Upper lobe of right lung (tissue), 1 donor: ENCODE data around the gene MINPP1. TPM values are rescaled to one million over a fixed set of nuclear protein-coding genes. Genes with fewer than 3 reads are reported as not detected.
"Not testable (repeated sequence)": the region's sequence is repeated elsewhere in the genome, so short reads cannot be mapped to it uniquely, and the experiment has no call there.

Source experiments
- ATAC-seq: fragments of 200-7000 bp; cut with Tn5 transposase; one replicate; pipeline ENCODE4 v1.9.1; 2020; ENCODE audit warnings: mild to moderate bottlenecking, moderate library complexity
- DNase-seq: peaks from one replicate; pipeline ENCODE4 v3.0.0-alpha.2; 2020
- H3K27ac ChIP-seq: fragments of 200-600 bp; one replicate; pipeline ENCODE4 v1.8.0; 2022
- H3K27me3 ChIP-seq: fragments of 200-600 bp; one replicate; pipeline ENCODE4 v1.8.0; 2022; ENCODE audit warnings: mild to moderate bottlenecking
- H3K36me3 ChIP-seq: fragments of 200-600 bp; one replicate; pipeline ENCODE4 v1.8.0; 2022
- H3K4me1 ChIP-seq: fragments of 200-600 bp; one replicate; pipeline ENCODE4 v1.8.0; 2022
- H3K4me3 ChIP-seq: fragments of 200-600 bp; one replicate; pipeline ENCODE4 v1.8.0; 2022; ENCODE audit warnings: mild to moderate bottlenecking
- H3K9me3 ChIP-seq: fragments of 200-600 bp; one replicate; pipeline ENCODE4 v1.8.0; 2022
- CTCF ChIP-seq: fragments of 200-600 bp; IDR thresholded peaks from one replicate; pipeline ENCODE4 v1.8.0; 2022; ENCODE audit warnings: antibody characterized with exemption
- intact Hi-C: fragments of 100-400 bp; cut with DNase I; formaldehyde crosslinking; loops from one replicate; pipeline ENCODE4 v1.11.0; 2022
- long read RNA-seq: library from polyadenylated mRNA; unstranded; transcript quantifications from one replicate; pipeline ENCODE4 v2.0.0, GENCODE V29; 2021
- total RNA-seq: library from RNA; stranded (reverse); fragmentation: NEBNext Ultra II Directional; extraction: Animal tissue kit (Norgen Biotek cat#: 25700); gene quantifications from one replicate; pipeline ENCODE4 v1.2.1, GENCODE V29; 2021
- donor health status: DM: no; HTN: yes; CAD: no; lungs with severe emphysema.

Gene MINPP1
- 15.4 TPM for total RNA-seq
- long read RNA-seq, transcript MINPP1-202 (5 exons, 2,415 nt), result major isoform, 46 of 49 reads
- long read RNA-seq, partial matches to known transcripts, result 1 of 49 reads
- long read RNA-seq, other reads (novel, unspliced or antisense), result 2 of 49 reads

GRCh38 chr10:87504640-87505365, at the start of gene MINPP1:
Gene MINPP1, plus strand, starts transcription at chr10:87504893. Its CDS starts 23 bp downstream, at chr10:87504916.
- peaks cover 15% of the 10 kb centered on the region for H3K36me3 ChIP-seq
- H3K9me3 ChIP-seq, result no peaks in the 10 kb centered on the region
- no peak for TF ChIP-seq CTCF
- ATAC-seq, result peak; percentile 98
- peaks cover 16% of the 10 kb centered on the region for H3K4me1 ChIP-seq
- H3K27me3 ChIP-seq, result no peaks in the 10 kb centered on the region
- peak; percentile 92 for DNase-seq
- peak within 1 kb of the TSS; percentile 87 for H3K27ac ChIP-seq
- intact Hi-C loops, result no loop called here
- peak within 1 kb of the TSS; percentile 95 for H3K4me3 ChIP-seq

GRCh38 chr10:87456586-87457220, 48.0 kb upstream of the MINPP1 start:
- not testable (repeated sequence) for DNase-seq
- ATAC-seq, result peak; percentile 70

GRCh38 chr10:87461751-87462150, 42.9 kb upstream of the MINPP1 start:
- intact Hi-C loops, ATAC-seq, H3K9me3 ChIP-seq, H3K36me3 ChIP-seq, DNase-seq, H3K27me3 ChIP-seq, H3K4me3 ChIP-seq, H3K4me1 ChIP-seq, H3K27ac ChIP-seq: not testable (repeated sequence)

More at GRCh38 chr10:87456586-87457220, 48.0 kb upstream of the MINPP1 start:
- H3K4me3 ChIP-seq, H3K4me1 ChIP-seq, intact Hi-C loops, H3K27ac ChIP-seq, H3K9me3 ChIP-seq, H3K27me3 ChIP-seq, H3K36me3 ChIP-seq: not testable (repeated sequence)

- H3K9me3 ChIP-seq, ATAC-seq, H3K27ac ChIP-seq, H3K27me3 ChIP-seq, H3K4me1 ChIP-seq, H3K36me3 ChIP-seq, DNase-seq, H3K4me3 ChIP-seq, intact Hi-C loops: not testable (repeated sequence)
Measured at GRCh38 chr10:87466849-87467248, 37.8 kb upstream of the MINPP1 start.

GRCh38 chr10:87488733-87489132, 16.0 kb upstream of the MINPP1 start:
- H3K27me3 ChIP-seq, DNase-seq, intact Hi-C loops, H3K27ac ChIP-seq, H3K4me1 ChIP-seq, H3K9me3 ChIP-seq, ATAC-seq, H3K36me3 ChIP-seq, H3K4me3 ChIP-seq: not testable (repeated sequence)

GRCh38 chr10:87490285-87490684, 14.4 kb upstream of the MINPP1 start:
- intact Hi-C loops, H3K27ac ChIP-seq, H3K36me3 ChIP-seq, ATAC-seq, H3K9me3 ChIP-seq, H3K4me3 ChIP-seq, DNase-seq, H3K4me1 ChIP-seq, H3K27me3 ChIP-seq: not testable (repeated sequence)

GRCh38 chr10:87492450-87492849, 12.2 kb upstream of the MINPP1 start:
- H3K36me3 ChIP-seq, H3K27ac ChIP-seq, H3K27me3 ChIP-seq, H3K4me1 ChIP-seq, ATAC-seq, H3K4me3 ChIP-seq, intact Hi-C loops, H3K9me3 ChIP-seq, DNase-seq: not testable (repeated sequence)

- DNase-seq, H3K9me3 ChIP-seq, H3K36me3 ChIP-seq, H3K4me3 ChIP-seq, H3K27ac ChIP-seq, ATAC-seq, intact Hi-C loops, H3K4me1 ChIP-seq, H3K27me3 ChIP-seq: not testable (repeated sequence)
Measured at GRCh38 chr10:87495446-87495845, 9.2 kb upstream of the MINPP1 start.

- H3K4me3 ChIP-seq, H3K27ac ChIP-seq, H3K4me1 ChIP-seq, H3K36me3 ChIP-seq, DNase-seq, ATAC-seq, intact Hi-C loops, H3K9me3 ChIP-seq, H3K27me3 ChIP-seq: not testable (repeated sequence)
Measured at GRCh38 chr10:87497386-87497785, 7.3 kb upstream of the MINPP1 start.

GRCh38 chr10:87498106-87498789, 6.4 kb upstream of the MINPP1 start:
- H3K27me3 ChIP-seq, H3K27ac ChIP-seq, DNase-seq, H3K4me3 ChIP-seq, H3K9me3 ChIP-seq, H3K4me1 ChIP-seq, H3K36me3 ChIP-seq, intact Hi-C loops: not testable (repeated sequence)
- ATAC-seq, result peak; percentile 27
